ENCODE data around the gene EFNA1. TPM values are rescaled to one million over a fixed set of nuclear protein-coding genes. Genes with fewer than 3 reads are reported as not detected.
A peak's percentile ranks its signal among the peaks of the same experiment; 100 is the strongest.

Gene EFNA1
- total RNA-seq: 1 to 10 TPM; 3.6 to 5.0 TPM
- polyA plus RNA-seq (2013, experiment 1 of 2): 4.0 TPM
- 4.6 TPM for polyA plus RNA-seq (2013, experiment 2 of 2)
- long read RNA-seq, experiment 1, partial matches to known transcripts: 0 of 3 reads
- long read RNA-seq, experiment 1, other reads (novel, unspliced or antisense): 1 of 3 reads
- long read RNA-seq, experiment 2, transcript EFNA1-202 (5 exons, 1,926 nt): major isoform, 6 of 8 reads
- long read RNA-seq, experiment 2, partial matches to known transcripts: 0 of 8 reads
- long read RNA-seq, experiment 2, other reads (novel, unspliced or antisense): 0 of 8 reads
- long read RNA-seq, experiment 3, transcript EFNA1-202 (5 exons, 1,926 nt): major isoform, 19 of 21 reads
- long read RNA-seq, experiment 3, partial matches to known transcripts: 0 of 21 reads
- long read RNA-seq, experiment 3, other reads (novel, unspliced or antisense): 1 of 21 reads
- long read RNA-seq, experiment 4, transcript EFNA1-202 (5 exons, 1,926 nt): major isoform, 9 of 9 reads
- long read RNA-seq, experiment 4, partial matches to known transcripts: 0 of 9 reads
- long read RNA-seq, experiment 4, other reads (novel, unspliced or antisense): 0 of 9 reads

GRCh38 chr1:155127105-155127966 lies at the start of gene EFNA1:
EFNA1 (plus strand) TSS chr1:155127876; CDS start chr1:155127978, 102 bp downstream.
- peaks cover 91% of the 10 kb centered on the region for H3K27me3 Mint-ChIP-seq (ENCODE audit: insufficient read depth)
- Histone ChIP-seq H3K27me3 (ENCODE audit: control insufficient read depth, insufficient read depth, low read length, poor library complexity, severe bottlenecking) (peaks cover 72% of the 10 kb centered on the region), H3K4me1 (ENCODE audit: control insufficient read depth, insufficient read depth, low read length) (peaks cover 17% of the 10 kb centered on the region), H3K36me3 (ENCODE audit: control insufficient read depth, insufficient read depth, low read length) (no peaks in the 10 kb centered on the region), H3K4me3 (ENCODE audit: low read length) (peak within 1 kb of the TSS; percentile 78), H3K27ac (ENCODE audit: low read depth, low read length) (no peak within 1 kb of the TSS), H3K9me3 (ENCODE audit: control insufficient read depth, low read length) (no peaks in the 10 kb centered on the region), H3K9ac (ENCODE audit: extremely low read depth, low read length, poor library complexity, severe bottlenecking) (peak within 1 kb of the TSS; percentile 15)
- TF ChIP-seq CTCF (conservative IDR thresholded peaks at IDR 0.05): no peak
- peaks cover 5% of the 10 kb centered on the region for H3K36me3 Mint-ChIP-seq (ENCODE audit: low read depth)
- peak within 1 kb of the TSS; percentile 50 for H3K4me3 Mint-ChIP-seq
- no peaks in the 10 kb centered on the region for H3K9me3 Mint-ChIP-seq
- whole genome bisulfite sequencing, 2 experiments (ENCODE audit: insufficient coverage in 1 of 2, insufficient read length in 1 of 2): 0% methylated on average over 31 to 73 of the region's 76 CpGs
- DNase-seq: peak; percentile 79
- no peak within 1 kb of the TSS for H3K27ac Mint-ChIP-seq
- H3K4me1 Mint-ChIP-seq: peaks cover 36% of the 10 kb centered on the region

GRCh38 chr1:155078469-155079209 lies 49.0 kb upstream of the EFNA1 start, which contains the start of gene EFNA3:
EFNA3 (plus strand) TSS chr1:155078837; CDS start chr1:155078942, 105 bp downstream.
- H3K4me3 Mint-ChIP-seq: peak within 1 kb of the TSS; percentile 57
- Histone ChIP-seq H3K36me3 (ENCODE audit: control insufficient read depth, insufficient read depth, low read length) (no peaks in the 10 kb centered on the region), H3K27ac (ENCODE audit: low read depth, low read length) (no peak within 1 kb of the TSS), H3K4me1 (ENCODE audit: control insufficient read depth, insufficient read depth, low read length) (no peaks in the 10 kb centered on the region), H3K9ac (ENCODE audit: extremely low read depth, low read length, poor library complexity, severe bottlenecking) (no peak within 1 kb of the TSS), H3K27me3 (ENCODE audit: control insufficient read depth, insufficient read depth, low read length, poor library complexity, severe bottlenecking) (peaks cover 52% of the 10 kb centered on the region), H3K9me3 (ENCODE audit: control insufficient read depth, low read length) (no peaks in the 10 kb centered on the region), H3K4me3 (ENCODE audit: low read length) (peak within 1 kb of the TSS; percentile 68)
- peak within 1 kb of the TSS; percentile 55 for H3K27ac Mint-ChIP-seq
- no peaks in the 10 kb centered on the region for H3K36me3 Mint-ChIP-seq (ENCODE audit: low read depth)
- peak; percentile 86 for DNase-seq
- H3K4me1 Mint-ChIP-seq: peaks cover 25% of the 10 kb centered on the region
- no peaks in the 10 kb centered on the region for H3K9me3 Mint-ChIP-seq
- no peak for TF ChIP-seq CTCF (conservative IDR thresholded peaks at IDR 0.05)
- H3K27me3 Mint-ChIP-seq (ENCODE audit: insufficient read depth): peaks cover 83% of the 10 kb centered on the region
- whole genome bisulfite sequencing, 2 experiments (ENCODE audit: insufficient coverage in 1 of 2, insufficient read length in 1 of 2): 1 to 2% methylated on average over 11 to 59 of the region's 59 CpGs

- Mint-ChIP-seq H3K36me3 (ENCODE audit: low read depth) (no peaks in the 10 kb centered on the region), H3K4me3 (peak overlapping the region; percentile 57), H3K27me3 (ENCODE audit: insufficient read depth) (peaks cover 84% of the 10 kb centered on the region), H3K4me1 (peaks cover 25% of the 10 kb centered on the region), H3K9me3 (no peaks in the 10 kb centered on the region), H3K27ac (no peak overlapping the region)
- Histone ChIP-seq H3K4me1 (ENCODE audit: control insufficient read depth, insufficient read depth, low read length) (no peaks in the 10 kb centered on the region), H3K27me3 (ENCODE audit: control insufficient read depth, insufficient read depth, low read length, poor library complexity, severe bottlenecking) (peaks cover 54% of the 10 kb centered on the region), H3K9ac (ENCODE audit: extremely low read depth, low read length, poor library complexity, severe bottlenecking) (no peak overlapping the region), H3K36me3 (ENCODE audit: control insufficient read depth, insufficient read depth, low read length) (no peaks in the 10 kb centered on the region), H3K27ac (ENCODE audit: low read depth, low read length) (no peak overlapping the region), H3K4me3 (ENCODE audit: low read length) (peak overlapping the region; percentile 68), H3K9me3 (ENCODE audit: control insufficient read depth, low read length) (no peaks in the 10 kb centered on the region)
- TF ChIP-seq CTCF (conservative IDR thresholded peaks at IDR 0.05): no peak
- DNase-seq: no peak
- 0 to 13% methylated on average over 6 to 10 of the region's 10 CpGs for WGBS, 2 experiments (ENCODE audit: insufficient coverage in 1 of 2, insufficient read length in 1 of 2)
These were observed 48.5 kb upstream of the EFNA1 start for GRCh38 chr1:155079210-155079486.

All from endodermal cell (in vitro differentiated cells).